CD4-positive, alpha-beta T cell treated with Interleukin-17A for 1 hour (primary cell): Measurements from ENCODE around the gene NEDD4L.

Experiments
- DNase-seq: peaks from one replicate; pipeline ENCODE4 v3.0.0-alpha.2; 2020

NEDD4L gene

GRCh38 chr18:58216071-58216481 lies 172.1 kb downstream of the NEDD4L start:
- DNase-seq: no peak

GRCh38 chr18:58217052-58217451 lies 173.0 kb downstream of the NEDD4L start:
- DNase-seq: no peak

- DNase-seq: no peak
Observed at GRCh38 chr18:58218117-58218516, 174.1 kb downstream of the NEDD4L start.

- DNase-seq: no peak
Observed at GRCh38 chr18:58221060-58221725, 177.2 kb downstream of the NEDD4L start.

- no peak for DNase-seq
Observed at GRCh38 chr18:58222432-58223125, 178.6 kb downstream of the NEDD4L start.

GRCh38 chr18:58223717-58224424 lies 179.8 kb downstream of the NEDD4L start:
- no peak for DNase-seq

- no peak for DNase-seq
Observed at GRCh38 chr18:58224425-58224750, 180.4 kb downstream of the NEDD4L start.

- no peak for DNase-seq
Observed at GRCh38 chr18:58225101-58225500, 181.1 kb downstream of the NEDD4L start.

GRCh38 chr18:58226429-58226828 lies 182.4 kb downstream of the NEDD4L start:
- DNase-seq: no peak

GRCh38 chr18:58227361-58227930 lies 183.4 kb downstream of the NEDD4L start:
- DNase-seq: no peak

GRCh38 chr18:58228176-58228575 lies 184.2 kb downstream of the NEDD4L start:
- no peak for DNase-seq

- DNase-seq: no peak
Observed at GRCh38 chr18:58228762-58229161, 184.7 kb downstream of the NEDD4L start.

- no peak for DNase-seq
Observed at GRCh38 chr18:58229162-58229561, 185.1 kb downstream of the NEDD4L start.

GRCh38 chr18:58230438-58231179 lies 186.6 kb downstream of the NEDD4L start:
- DNase-seq: no peak

- DNase-seq: no peak
Observed at GRCh38 chr18:58231930-58232329, 187.9 kb downstream of the NEDD4L start.

GRCh38 chr18:58232668-58233067 lies 188.6 kb downstream of the NEDD4L start:
- no peak for DNase-seq

GRCh38 chr18:58234359-58234741 lies 190.3 kb downstream of the NEDD4L start:
- DNase-seq: no peak

GRCh38 chr18:58235001-58235436 lies 191.0 kb downstream of the NEDD4L start:
- no peak for DNase-seq

- DNase-seq: no peak
Observed at GRCh38 chr18:58239879-58240278, 195.9 kb downstream of the NEDD4L start.

- no peak for DNase-seq
Observed at GRCh38 chr18:58241026-58241679, 197.1 kb downstream of the NEDD4L start.

GRCh38 chr18:58241877-58242276 lies 197.9 kb downstream of the NEDD4L start:
- no peak for DNase-seq

- no peak for DNase-seq
Observed at GRCh38 chr18:58242435-58242834, 198.4 kb downstream of the NEDD4L start.

- DNase-seq: no peak
Observed at GRCh38 chr18:58242968-58243367, 198.9 kb downstream of the NEDD4L start.
